ENCODE data around the gene GNG7. TPM values are rescaled to one million over a fixed set of nuclear protein-coding genes. Genes with fewer than 3 reads are reported as not detected.
"Not testable (repeated sequence)": the region's sequence is repeated elsewhere in the genome, so short reads cannot be mapped to it uniquely, and the experiment has no call there.

The GNG7 gene
- total and polyA plus RNA-seq, 3 donors from 2014 or later, result 16.9 to 38.7 (median 25.3) TPM

DNA sequence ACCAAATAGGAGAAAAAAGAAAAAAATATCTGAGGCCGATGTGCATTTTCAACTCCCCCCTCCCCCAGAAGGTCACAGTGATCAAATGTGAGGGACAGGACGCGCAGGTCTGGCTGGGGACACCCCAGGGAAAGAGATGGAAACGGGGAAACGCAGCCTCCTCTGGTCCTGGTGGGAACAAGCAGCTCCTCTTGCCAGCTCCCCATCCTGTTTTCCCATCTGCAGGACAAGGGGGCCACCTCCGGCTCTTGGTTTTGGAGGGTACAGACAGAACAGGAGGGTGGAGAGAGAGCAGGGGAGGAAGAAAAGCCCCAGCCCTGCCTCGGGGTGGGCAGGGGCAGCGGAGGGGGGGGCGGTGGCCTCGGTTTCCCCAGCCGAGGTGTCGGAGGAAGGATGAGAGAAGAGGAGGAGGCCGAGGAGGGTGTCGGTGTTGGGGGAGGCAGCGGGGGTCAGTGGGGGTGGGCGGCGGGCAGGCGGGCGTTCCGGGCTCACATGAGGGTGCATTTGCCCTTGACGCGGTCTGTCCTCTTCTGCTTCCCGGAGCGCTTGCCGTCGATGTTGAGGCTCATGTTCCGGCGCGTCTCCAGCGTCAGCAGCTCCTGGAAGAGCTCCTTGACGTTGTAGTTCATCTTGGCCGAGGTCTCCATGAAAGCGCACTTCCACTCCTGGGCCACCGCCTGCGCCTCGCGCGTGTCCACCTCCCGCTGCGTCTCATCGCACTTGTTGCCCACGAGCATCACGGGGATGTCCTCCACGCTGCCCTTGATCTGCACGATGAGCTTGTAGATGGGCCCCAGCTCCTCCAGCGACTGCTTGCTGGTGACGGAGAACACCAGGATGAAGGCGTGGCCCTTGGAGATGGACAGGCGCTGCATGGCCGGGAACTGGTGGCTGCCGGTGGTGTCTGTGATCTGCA, 14.5 kb upstream of the GNG7 start:
- Histone ChIP-seq H3K27ac (no peak overlapping the region), H3K9me3 (no peaks in the 10 kb centered on the region), H3K4me3 (no peak overlapping the region), H3K4me1 (peaks cover 13% of the 10 kb centered on the region), H3K36me3 (ENCODE audit: low read depth, missing control alignments) (no peaks in the 10 kb centered on the region), H3K27me3 (no peaks in the 10 kb centered on the region)
- TF ChIP-seq, protein P1, sequence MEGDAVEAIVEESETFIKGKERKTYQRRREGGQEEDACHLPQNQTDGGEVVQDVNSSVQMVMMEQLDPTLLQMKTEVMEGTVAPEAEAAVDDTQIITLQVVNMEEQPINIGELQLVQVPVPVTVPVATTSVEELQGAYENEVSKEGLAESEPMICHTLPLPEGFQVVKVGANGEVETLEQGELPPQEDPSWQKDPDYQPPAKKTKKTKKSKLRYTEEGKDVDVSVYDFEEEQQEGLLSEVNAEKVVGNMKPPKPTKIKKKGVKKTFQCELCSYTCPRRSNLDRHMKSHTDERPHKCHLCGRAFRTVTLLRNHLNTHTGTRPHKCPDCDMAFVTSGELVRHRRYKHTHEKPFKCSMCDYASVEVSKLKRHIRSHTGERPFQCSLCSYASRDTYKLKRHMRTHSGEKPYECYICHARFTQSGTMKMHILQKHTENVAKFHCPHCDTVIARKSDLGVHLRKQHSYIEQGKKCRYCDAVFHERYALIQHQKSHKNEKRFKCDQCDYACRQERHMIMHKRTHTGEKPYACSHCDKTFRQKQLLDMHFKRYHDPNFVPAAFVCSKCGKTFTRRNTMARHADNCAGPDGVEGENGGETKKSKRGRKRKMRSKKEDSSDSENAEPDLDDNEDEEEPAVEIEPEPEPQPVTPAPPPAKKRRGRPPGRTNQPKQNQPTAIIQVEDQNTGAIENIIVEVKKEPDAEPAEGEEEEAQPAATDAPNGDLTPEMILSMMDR (IDR thresholded peaks at IDR 0.05), result no peak
- TF ChIP-seq POLR2A (IDR thresholded peaks at IDR 0.05), result no peak
- DNase-seq, result no peak
- intact Hi-C loops (cut with DNase I; ENCODE audit: low total_unique reads), result no loop called here
- WGBS, 2 donors, result 69 to 82% methylated on average over 32 to 51 of the region's 51 CpGs

DNA sequence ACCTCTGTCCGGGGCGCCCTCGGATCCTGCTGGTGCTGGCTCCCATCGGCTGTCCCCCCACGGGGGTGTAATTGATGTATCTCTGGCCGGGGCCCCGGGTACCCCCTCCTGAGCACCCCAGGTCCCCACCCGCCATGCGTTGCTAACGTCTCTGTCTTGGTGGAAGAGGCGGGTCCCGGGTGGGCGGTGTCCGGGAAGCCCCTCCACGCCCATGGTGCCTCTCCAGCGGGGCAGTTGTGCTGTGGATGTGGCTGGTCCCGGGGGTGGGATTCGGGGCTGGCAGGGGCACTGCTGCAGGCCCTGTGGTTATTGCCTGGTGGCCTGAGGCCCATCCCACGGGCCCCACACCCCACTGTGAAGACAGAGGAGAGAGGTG, 13.8 kb upstream of the GNG7 start:
- H3K27me3 ChIP-seq, result no peaks in the 10 kb centered on the region
- intact Hi-C loops (cut with DNase I; ENCODE audit: low total_unique reads), result no loop called here
- 70 to 93% methylated on average over 2 to 19 of the region's 19 CpGs for WGBS, 2 donors
- H3K4me1 ChIP-seq, result peaks cover 13% of the 10 kb centered on the region
- no peak overlapping the region for H3K27ac ChIP-seq
- no peak for DNase-seq
- H3K4me3 ChIP-seq, result no peak overlapping the region
- TF ChIP-seq, protein P1 (IDR thresholded peaks at IDR 0.05), result no peak
- TF ChIP-seq POLR2A (IDR thresholded peaks at IDR 0.05), result no peak
- no peaks in the 10 kb centered on the region for H3K9me3 ChIP-seq
- no peaks in the 10 kb centered on the region for H3K36me3 ChIP-seq (ENCODE audit: low read depth, missing control alignments)

DNA sequence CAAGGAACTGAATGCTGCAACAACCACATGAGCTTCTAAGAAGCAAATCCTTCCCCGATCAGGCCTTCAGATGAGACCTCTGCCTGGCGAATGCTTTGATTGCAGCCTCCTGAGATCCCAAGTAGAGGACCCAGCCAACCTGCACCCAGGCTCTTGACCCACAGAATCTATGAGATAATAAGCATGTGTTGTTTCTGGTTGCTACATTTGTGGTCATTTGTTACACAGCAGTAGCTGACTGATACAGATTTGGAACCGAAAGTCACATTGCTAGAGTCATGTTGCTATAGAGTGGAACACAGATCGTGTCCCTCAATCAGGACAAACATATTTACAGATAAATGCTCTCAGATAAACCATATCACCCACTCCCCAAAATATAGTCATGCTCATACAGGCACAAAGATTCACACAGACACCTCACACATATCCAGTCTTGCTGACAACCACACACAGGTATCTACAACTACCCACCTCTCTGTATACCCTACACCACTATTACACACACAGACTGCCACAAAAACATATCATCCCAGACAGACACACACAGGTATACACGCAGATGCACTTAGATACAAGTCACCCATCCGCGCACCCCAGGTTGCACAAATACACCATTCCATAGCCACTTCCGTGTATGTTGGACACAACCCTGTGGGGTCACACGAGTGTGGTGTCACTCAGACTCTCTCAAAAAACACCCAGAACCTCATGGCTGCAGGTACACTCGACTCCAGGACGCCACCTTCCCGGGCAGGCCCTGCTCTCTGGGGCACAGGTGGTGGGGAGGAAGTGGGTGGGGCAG, 13.2 kb upstream of the GNG7 start:
- intact Hi-C loops (cut with DNase I; ENCODE audit: low total_unique reads), result no loop called here
- Histone ChIP-seq H3K27ac (no peak overlapping the region), H3K9me3 (no peaks in the 10 kb centered on the region), H3K36me3 (ENCODE audit: low read depth, missing control alignments) (no peaks in the 10 kb centered on the region), H3K27me3 (no peaks in the 10 kb centered on the region), H3K4me3 (no peak overlapping the region), H3K4me1 (peaks cover 13% of the 10 kb centered on the region)
- no peak for TF ChIP-seq POLR2A (IDR thresholded peaks at IDR 0.05)
- TF ChIP-seq, protein P1 (IDR thresholded peaks at IDR 0.05), result no peak
- DNase-seq, result no peak
- WGBS, 2 donors, result 92% methylated on average over 9 to 12 of the region's 12 CpGs

DNA sequence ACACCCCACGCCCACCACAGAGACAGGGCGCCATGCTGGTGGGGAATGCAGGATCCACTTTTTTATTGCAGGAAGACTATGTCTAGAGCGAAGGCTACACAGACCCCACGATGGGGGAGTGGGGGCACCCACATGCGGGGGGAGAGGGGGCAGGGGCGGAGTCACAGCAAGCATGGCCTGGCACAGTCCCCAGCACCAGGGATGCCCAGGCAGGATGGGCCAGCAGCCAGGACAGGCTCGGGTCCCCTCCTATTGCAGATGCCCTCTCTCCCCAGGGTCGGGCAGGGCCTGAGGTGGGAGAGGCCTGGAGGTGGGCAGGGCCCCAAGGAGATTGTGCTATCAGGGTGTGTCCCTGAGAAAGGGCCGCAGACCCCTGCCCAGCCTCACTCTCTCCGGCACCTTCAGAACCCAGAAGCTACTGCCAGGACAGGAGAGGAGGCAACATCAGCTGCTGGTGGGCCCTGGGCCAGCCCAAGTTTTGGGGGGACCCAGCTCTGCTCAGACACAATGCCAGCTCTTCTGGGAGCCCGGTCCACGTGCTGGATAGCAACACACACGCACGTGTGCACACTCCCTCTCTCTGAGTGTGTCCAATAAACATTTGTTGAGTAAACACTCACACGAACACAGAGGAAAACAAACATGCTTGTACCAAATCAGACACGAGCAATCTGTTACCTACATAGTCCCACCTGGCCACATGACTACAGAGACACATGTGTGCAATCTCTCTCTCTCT, 12.2 kb upstream of the GNG7 start:
- H3K27ac ChIP-seq, result no peak overlapping the region
- H3K9me3 ChIP-seq, result no peaks in the 10 kb centered on the region
- peaks cover 3% of the 10 kb centered on the region for H3K4me1 ChIP-seq
- no peak for TF ChIP-seq POLR2A (IDR thresholded peaks at IDR 0.05)
- TF ChIP-seq, protein P1 (IDR thresholded peaks at IDR 0.05), result no peak
- no peak overlapping the region for H3K4me3 ChIP-seq
- 92 to 93% methylated on average over 14 to 16 of the region's 16 CpGs for WGBS, 2 donors
- no peaks in the 10 kb centered on the region for H3K36me3 ChIP-seq (ENCODE audit: low read depth, missing control alignments)
- no peaks in the 10 kb centered on the region for H3K27me3 ChIP-seq
- intact Hi-C loops (cut with DNase I; ENCODE audit: low total_unique reads), result no loop called here
- DNase-seq, result no peak

DNA sequence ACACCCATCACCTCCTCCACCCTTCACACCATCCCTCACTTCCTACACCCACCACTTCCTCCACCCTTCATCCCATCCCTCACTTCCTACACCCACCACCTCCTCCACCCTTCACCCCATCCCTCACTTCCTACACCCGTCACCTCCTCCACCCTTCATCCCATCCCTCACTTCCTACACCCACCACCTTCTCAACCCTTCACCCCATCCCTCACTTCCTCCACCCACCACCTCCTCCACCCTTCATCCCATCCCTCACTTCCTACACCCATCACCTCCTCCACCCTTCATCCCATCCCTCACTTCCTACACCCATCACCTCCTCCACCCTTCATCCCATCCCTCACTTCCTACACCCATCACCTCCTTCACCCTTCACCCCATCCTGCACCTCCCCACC, 11.6 kb upstream of the GNG7 start:
- H3K36me3 ChIP-seq (ENCODE audit: low read depth, missing control alignments); H3K9me3 ChIP-seq; H3K4me3 ChIP-seq; DNase-seq; H3K27me3 ChIP-seq; intact Hi-C loops (cut with DNase I; ENCODE audit: low total_unique reads); H3K4me1 ChIP-seq; H3K27ac ChIP-seq: not testable (repeated sequence)
- WGBS, 2 donors, result 65 to 94% methylated on average over 1 of the region's 1 CpG

DNA sequence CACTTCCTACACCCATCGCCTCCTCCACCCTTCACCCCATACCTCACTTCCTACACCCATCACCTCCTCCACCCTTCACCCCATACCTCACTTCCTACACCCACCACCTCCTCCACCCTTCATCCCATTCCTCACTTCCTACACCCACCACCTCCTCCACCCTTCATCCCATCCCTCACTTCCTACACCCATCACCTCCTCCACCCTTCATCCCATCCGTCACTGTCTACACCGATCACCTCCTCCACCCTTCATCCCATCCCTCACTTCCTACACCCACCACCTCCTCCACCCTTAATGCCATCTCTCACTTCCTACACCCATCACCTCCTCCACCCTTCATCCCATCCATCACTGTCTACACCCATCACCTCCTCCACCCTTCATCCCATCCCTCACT, 10.7 kb upstream of the GNG7 start:
- 91 to 93% methylated on average over 3 of the region's 3 CpGs for WGBS, 2 donors
- H3K27me3 ChIP-seq; H3K36me3 ChIP-seq (ENCODE audit: low read depth, missing control alignments); H3K27ac ChIP-seq; H3K4me3 ChIP-seq; H3K9me3 ChIP-seq; intact Hi-C loops (cut with DNase I; ENCODE audit: low total_unique reads); DNase-seq; H3K4me1 ChIP-seq: not testable (repeated sequence)

Data from testis (tissue), 3 donors.